Testis (tissue), 3 donors: ENCODE measurements around the gene DYNC2LI1. TPM values are rescaled to one million over a fixed set of nuclear protein-coding genes. Genes with fewer than 3 reads are reported as not detected.

Experiments used
- DNase-seq: peaks from one replicate; pipeline ENCODE4 v3.0.0-alpha.2; 2019
- H3K27ac ChIP-seq, 2 donors: fragments of 200-600 bp; sonication (generic); one replicate each; pipeline ENCODE4 v1.5.1; 2019
- H3K27me3 ChIP-seq: fragments of 200-600 bp; sonication (generic); one replicate; pipeline ENCODE4 v1.5.1; 2019
- H3K36me3 ChIP-seq: fragments of 200-600 bp; sonication (generic); one replicate; pipeline ENCODE4 v1.5.1; 2017; ENCODE audit warnings: low read depth; ENCODE audit errors: missing control alignments
- H3K4me1 ChIP-seq: fragments of 200-600 bp; sonication (generic); one replicate; pipeline ENCODE4 v1.5.1; 2019
- H3K4me3 ChIP-seq, 2 donors: fragments of 200-600 bp; sonication (generic); one replicate each; pipeline ENCODE4 v1.5.1; 2017 to 2019
- H3K9me3 ChIP-seq: fragments of 200-600 bp; sonication (generic); one replicate; pipeline ENCODE4 v1.5.1; 2017
- POLR2A ChIP-seq: fragments of 450-650 bp; IDR thresholded peaks from one replicate; pipeline ENCODE4 v1.6.1; 2017; ENCODE audit warnings: antibody characterized with exemption, mild to moderate bottlenecking, moderate library complexity
- WGBS, 2 donors: methylation state at CpG; one replicate each; pipeline ENCODE4 v1.1.5; 2018; 5-methylcytosine and 5-hydroxymethylcytosine counted together
- intact Hi-C: fragments of 100-400 bp; cut with DNase I; formaldehyde crosslinking; loops from one replicate; pipeline ENCODE4 v1.15.1; 2023; ENCODE audit warnings: low total_unique reads
- polyA plus RNA-seq: library from polyadenylated mRNA; stranded (reverse); fragments of 350-450 nt; fragmentation: Illumina TruSeq; extraction: RNeasy Lipid Tissue Mini Kit (QIAGEN cat#74804); gene quantifications from one replicate; pipeline ENCODE4 v1.2.3, GENCODE V29; 2014; ENCODE audit warnings: low read depth, low replicate concordance; ENCODE audit not compliant: insufficient read depth
- total RNA-seq, 2 donors: library from RNA; depleted of rRNA; stranded (reverse); fragments of >200 nt; gene quantifications; one replicate each; pipeline ENCODE4 v1.2.3, GENCODE V29; 2016
- TF ChIP-seq, protein P1 (sequence below), 3 experiments: fragments of 450-650 bp in 2 of 3; fragments of 200-600 bp in 1 of 3; sonication (generic) in 1 of 3; IDR thresholded peaks; one replicate each; pipeline ENCODE4 v1.5.1; 2016 to 2019; ENCODE audit warnings: antibody characterized with exemption in 3 of 3, mild to moderate bottlenecking in 2 of 3, moderate library complexity in 1 of 3

DYNC2LI1 gene
- total and polyA plus RNA-seq, 3 donors from 2014 or later, result 48.8 to 66.8 (median 60.4) TPM

GRCh38 chr2:43787895-43788294 lies 14.1 kb downstream of the DYNC2LI1 start:
- no peaks in the 10 kb centered on the region for H3K36me3 ChIP-seq
- no peak overlapping the region for H3K27ac ChIP-seq
- no peak overlapping the region for H3K4me3 ChIP-seq
- peaks cover 4% of the 10 kb centered on the region for H3K4me1 ChIP-seq
- DNase-seq, result no peak
- H3K27me3 ChIP-seq, result no peaks in the 10 kb centered on the region
- intact Hi-C loops, result no loop called here
- TF ChIP-seq, protein P1, sequence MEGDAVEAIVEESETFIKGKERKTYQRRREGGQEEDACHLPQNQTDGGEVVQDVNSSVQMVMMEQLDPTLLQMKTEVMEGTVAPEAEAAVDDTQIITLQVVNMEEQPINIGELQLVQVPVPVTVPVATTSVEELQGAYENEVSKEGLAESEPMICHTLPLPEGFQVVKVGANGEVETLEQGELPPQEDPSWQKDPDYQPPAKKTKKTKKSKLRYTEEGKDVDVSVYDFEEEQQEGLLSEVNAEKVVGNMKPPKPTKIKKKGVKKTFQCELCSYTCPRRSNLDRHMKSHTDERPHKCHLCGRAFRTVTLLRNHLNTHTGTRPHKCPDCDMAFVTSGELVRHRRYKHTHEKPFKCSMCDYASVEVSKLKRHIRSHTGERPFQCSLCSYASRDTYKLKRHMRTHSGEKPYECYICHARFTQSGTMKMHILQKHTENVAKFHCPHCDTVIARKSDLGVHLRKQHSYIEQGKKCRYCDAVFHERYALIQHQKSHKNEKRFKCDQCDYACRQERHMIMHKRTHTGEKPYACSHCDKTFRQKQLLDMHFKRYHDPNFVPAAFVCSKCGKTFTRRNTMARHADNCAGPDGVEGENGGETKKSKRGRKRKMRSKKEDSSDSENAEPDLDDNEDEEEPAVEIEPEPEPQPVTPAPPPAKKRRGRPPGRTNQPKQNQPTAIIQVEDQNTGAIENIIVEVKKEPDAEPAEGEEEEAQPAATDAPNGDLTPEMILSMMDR (IDR thresholded peaks at IDR 0.05), result no peak
- no peak for TF ChIP-seq POLR2A
- no peaks in the 10 kb centered on the region for H3K9me3 ChIP-seq

DNA sequence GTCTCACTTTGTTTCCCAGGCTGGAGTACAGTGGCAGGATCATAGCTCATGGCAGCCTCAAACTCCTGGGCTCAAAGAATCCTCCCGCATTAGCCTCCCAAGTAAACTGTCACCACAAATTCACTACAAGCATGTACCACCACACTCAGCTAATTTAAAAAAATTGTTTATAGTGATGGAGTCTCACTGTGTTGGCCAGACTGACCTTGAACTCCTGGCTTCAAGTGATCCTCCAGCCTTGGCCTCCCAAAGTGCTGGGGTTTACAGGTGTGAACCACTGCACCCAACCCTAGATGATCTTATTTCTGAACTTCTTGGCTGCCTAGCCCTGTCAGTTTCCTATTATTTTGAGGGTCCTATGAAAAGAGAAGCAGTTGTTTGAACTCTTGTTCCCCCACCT lies 14.8 kb downstream of the DYNC2LI1 start:
- Histone ChIP-seq H3K27ac (no peak overlapping the region), H3K9me3 (no peaks in the 10 kb centered on the region), H3K4me1 (peaks cover 4% of the 10 kb centered on the region), H3K4me3 (no peak overlapping the region), H3K36me3 (no peaks in the 10 kb centered on the region), H3K27me3 (no peaks in the 10 kb centered on the region)
- intact Hi-C loops, result no loop called here
- no peak for DNase-seq
- TF ChIP-seq, protein P1 (IDR thresholded peaks at IDR 0.05), result no peak
- TF ChIP-seq POLR2A, result no peak
- 90 to 91% methylated on average over 1 of the region's 1 CpG for WGBS, 2 donors

DNA sequence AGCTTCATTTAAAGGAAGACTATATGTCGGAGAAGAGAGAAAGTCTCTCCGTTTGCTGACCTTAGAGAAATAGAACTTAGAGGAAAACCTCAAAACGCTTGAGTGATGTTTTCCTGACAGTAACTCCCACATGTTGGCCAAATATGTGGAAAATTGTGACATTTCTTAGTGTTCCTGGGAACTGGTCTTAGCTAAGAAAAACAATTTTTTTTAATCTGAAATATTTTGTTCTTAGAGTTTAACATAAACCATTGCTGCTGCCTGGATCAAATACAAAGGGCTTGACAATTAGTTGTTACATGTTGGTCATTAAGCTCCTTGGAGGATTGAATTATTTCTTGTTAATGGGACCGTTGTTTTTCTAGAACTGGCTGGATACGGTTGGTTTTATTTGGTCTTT lies 16.3 kb downstream of the DYNC2LI1 start:
- Histone ChIP-seq H3K27me3 (no peaks in the 10 kb centered on the region), H3K9me3 (no peaks in the 10 kb centered on the region), H3K4me3 (no peak overlapping the region), H3K27ac (peak overlapping the region; percentile 12 to 59), H3K4me1 (peaks cover 4% of the 10 kb centered on the region), H3K36me3 (no peaks in the 10 kb centered on the region)
- intact Hi-C loops, result no loop called here
- TF ChIP-seq, protein P1 (IDR thresholded peaks at IDR 0.05), result no peak
- no peak for TF ChIP-seq POLR2A
- DNase-seq, result no peak
- 32 to 40% methylated on average over 5 of the region's 5 CpGs for WGBS, 2 donors

- Histone ChIP-seq H3K27me3 (no peaks in the 10 kb centered on the region), H3K4me3 (no peak overlapping the region), H3K27ac (peak overlapping the region in 1 of 2 donors; percentile 59), H3K36me3 (no peaks in the 10 kb centered on the region), H3K4me1 (peaks cover 4% of the 10 kb centered on the region), H3K9me3 (no peaks in the 10 kb centered on the region)
- intact Hi-C loops, result no loop called here
- TF ChIP-seq POLR2A, result no peak
- TF ChIP-seq, protein P1 (IDR thresholded peaks at IDR 0.05), result no peak
- DNase-seq, result no peak
- WGBS, 2 donors, result 94% methylated on average over 2 of the region's 2 CpGs
Measured at GRCh38 chr2:43791035-43791765, 17.4 kb downstream of the DYNC2LI1 start.

DNA sequence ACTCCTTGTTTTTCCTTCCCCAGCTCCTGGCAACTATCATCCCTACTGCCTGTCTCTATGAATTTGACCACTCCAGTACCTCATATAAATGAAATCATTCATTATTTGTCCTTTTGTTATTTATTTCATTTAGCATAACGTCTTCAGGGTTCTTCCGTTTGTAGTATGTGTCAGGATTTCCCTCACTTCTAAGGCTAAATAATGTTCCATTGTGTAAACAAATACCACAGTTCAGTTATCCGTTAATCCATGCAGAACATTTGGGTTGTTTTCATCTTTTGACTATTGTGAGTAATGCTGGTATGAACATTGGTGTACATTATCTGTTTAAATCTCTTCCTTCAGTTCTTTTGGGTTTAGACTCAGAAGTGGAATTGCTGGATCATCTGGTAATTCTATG lies 18.8 kb downstream of the DYNC2LI1 start:
- intact Hi-C loops, result no loop called here
- no peak overlapping the region for H3K4me3 ChIP-seq
- H3K27ac ChIP-seq, result no peak overlapping the region
- TF ChIP-seq, protein P1 (IDR thresholded peaks at IDR 0.05), result no peak
- no peak for TF ChIP-seq POLR2A
- no peaks in the 10 kb centered on the region for H3K36me3 ChIP-seq
- no peak for DNase-seq
- H3K9me3 ChIP-seq, result no peaks in the 10 kb centered on the region
- H3K27me3 ChIP-seq, result no peaks in the 10 kb centered on the region
- 66 to 78% methylated on average over 3 of the region's 3 CpGs for WGBS, 2 donors
- peaks cover 4% of the 10 kb centered on the region for H3K4me1 ChIP-seq
